Lower leg skin (tissue), 4 donors: ENCODE data around the gene CCDC187. TPM values are rescaled to one million over a fixed set of nuclear protein-coding genes. Genes with fewer than 3 reads are reported as not detected.

Source experiments
- DNase-seq, 2 donors: peaks; one replicate each; pipeline ENCODE4 v3.0.0-alpha.2; 2019; ENCODE audit warnings: low spot score in 2 of 2
- H3K4me3 ChIP-seq: fragments of 200-600 bp; sonication (generic); 2 replicates; pipeline ENCODE4 v1.5.1; 2017; ENCODE audit warnings: mild to moderate bottlenecking, low read depth; ENCODE audit not compliant: poor library complexity, severe bottlenecking
- POLR2A ChIP-seq, 2 donors: fragments of 450-650 bp; IDR thresholded peaks; one replicate each; pipeline ENCODE4 v1.6.1; 2016 to 2017; ENCODE audit warnings: antibody characterized with exemption in 2 of 2, mild to moderate bottlenecking in 1 of 2, moderate library complexity in 1 of 2
- WGBS, 2 donors: methylation state at CpG; one replicate each; pipeline ENCODE4 v1.1.5; 2018; 5-methylcytosine and 5-hydroxymethylcytosine counted together
- intact Hi-C: fragments of 100-400 bp; cut with DNase I; formaldehyde crosslinking; loops from one replicate; pipeline ENCODE4 v1.15.0; 2023; ENCODE audit warnings: low total_unique reads
- total RNA-seq, 4 donors: library from RNA; depleted of rRNA; stranded (reverse); fragments of >200 nt; gene quantifications; one replicate each; pipeline ENCODE4 v1.1.0, GENCODE V29; 2016
- TF ChIP-seq, protein P1 (sequence below), 3 donors: fragments of 450-650 bp; IDR thresholded peaks; one replicate each; pipeline ENCODE4 v1.5.1; 2016; ENCODE audit warnings: antibody characterized with exemption in 3 of 3, mild to moderate bottlenecking in 3 of 3, moderate library complexity in 2 of 3

Gene CCDC187
- total RNA-seq, 4 donors from 2014 or later = 1.1 TPM; not detected in 3

DNA sequence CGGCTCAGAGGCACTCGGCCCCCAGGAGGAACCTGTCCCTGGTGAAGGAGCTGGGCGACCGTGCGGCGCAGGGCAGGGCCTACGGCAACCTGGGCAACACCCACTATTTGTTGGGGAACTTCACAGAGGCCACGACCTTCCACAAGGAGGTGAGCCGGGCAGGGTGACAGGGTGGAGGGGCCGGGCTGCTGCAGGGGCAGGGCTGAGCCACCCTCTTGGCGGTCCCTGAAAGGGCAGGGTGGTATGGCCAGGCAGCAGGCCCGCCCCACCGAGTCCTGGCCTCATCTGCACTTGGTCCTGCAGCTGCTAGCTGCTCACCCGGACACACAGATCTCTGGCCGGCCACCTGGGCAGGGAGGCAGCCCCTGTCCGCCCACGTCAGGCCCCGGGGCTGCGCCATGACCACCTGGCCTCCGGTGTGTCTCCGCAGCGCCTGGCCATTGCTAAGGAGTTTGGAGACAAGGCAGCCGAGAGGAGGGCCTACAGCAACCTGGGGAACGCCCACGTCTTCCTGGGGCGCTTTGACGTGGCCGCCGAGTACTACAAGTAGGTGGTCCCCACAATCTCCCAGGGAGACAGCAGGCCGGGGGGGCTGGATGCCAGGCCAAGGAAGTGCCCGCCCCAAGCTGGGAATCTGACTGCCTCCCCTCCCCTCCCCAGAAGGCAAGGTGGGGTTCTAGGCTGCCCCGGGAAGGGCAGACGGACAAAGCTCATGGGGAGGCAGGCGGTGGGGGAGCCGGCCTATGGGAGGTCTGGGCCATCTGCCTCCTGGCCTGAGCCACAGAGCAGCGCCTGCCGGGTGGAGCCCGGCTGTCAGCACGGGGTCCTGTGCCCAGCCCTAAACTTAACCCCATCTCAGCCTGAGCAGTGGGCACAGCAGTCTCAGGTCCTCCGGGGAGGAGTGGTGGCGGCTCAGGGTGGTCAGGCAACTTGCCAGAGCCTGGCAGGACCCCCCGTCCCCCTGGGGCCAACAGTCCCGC, 33.8 kb upstream of the CCDC187 start:
- no peak for DNase-seq
- intact Hi-C loops = no loop called here
- WGBS, 2 donors = 79 to 91% methylated on average over 34 to 40 of the region's 43 CpGs
- TF ChIP-seq, protein P1, sequence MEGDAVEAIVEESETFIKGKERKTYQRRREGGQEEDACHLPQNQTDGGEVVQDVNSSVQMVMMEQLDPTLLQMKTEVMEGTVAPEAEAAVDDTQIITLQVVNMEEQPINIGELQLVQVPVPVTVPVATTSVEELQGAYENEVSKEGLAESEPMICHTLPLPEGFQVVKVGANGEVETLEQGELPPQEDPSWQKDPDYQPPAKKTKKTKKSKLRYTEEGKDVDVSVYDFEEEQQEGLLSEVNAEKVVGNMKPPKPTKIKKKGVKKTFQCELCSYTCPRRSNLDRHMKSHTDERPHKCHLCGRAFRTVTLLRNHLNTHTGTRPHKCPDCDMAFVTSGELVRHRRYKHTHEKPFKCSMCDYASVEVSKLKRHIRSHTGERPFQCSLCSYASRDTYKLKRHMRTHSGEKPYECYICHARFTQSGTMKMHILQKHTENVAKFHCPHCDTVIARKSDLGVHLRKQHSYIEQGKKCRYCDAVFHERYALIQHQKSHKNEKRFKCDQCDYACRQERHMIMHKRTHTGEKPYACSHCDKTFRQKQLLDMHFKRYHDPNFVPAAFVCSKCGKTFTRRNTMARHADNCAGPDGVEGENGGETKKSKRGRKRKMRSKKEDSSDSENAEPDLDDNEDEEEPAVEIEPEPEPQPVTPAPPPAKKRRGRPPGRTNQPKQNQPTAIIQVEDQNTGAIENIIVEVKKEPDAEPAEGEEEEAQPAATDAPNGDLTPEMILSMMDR (IDR thresholded peaks at IDR 0.05) = no peak
- no peak for TF ChIP-seq POLR2A (IDR thresholded peaks at IDR 0.05)
- no peak overlapping the region for H3K4me3 ChIP-seq

DNA sequence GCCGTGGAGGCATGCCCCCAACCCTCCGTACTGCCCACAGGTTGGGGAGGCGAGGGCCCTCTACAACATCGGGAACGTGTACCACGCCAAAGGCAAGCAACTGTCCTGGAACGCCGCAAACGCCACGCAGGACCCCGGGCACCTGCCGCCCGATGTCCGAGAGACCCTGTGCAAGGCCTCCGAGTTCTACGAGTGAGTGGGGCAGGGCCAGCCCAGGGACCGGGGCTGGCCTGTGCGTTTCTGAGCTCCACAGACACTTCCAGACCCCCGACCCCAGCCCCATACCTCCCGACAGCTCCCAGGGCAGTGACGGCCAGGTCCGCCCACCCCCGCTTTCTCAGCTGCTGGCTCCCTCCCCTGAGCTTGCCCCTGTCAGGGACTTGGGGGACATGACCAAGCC, 33.0 kb upstream of the CCDC187 start:
- no peak for DNase-seq
- WGBS, 2 donors = 94 to 95% methylated on average over 20 to 23 of the region's 23 CpGs
- intact Hi-C loops = no loop called here

DNA sequence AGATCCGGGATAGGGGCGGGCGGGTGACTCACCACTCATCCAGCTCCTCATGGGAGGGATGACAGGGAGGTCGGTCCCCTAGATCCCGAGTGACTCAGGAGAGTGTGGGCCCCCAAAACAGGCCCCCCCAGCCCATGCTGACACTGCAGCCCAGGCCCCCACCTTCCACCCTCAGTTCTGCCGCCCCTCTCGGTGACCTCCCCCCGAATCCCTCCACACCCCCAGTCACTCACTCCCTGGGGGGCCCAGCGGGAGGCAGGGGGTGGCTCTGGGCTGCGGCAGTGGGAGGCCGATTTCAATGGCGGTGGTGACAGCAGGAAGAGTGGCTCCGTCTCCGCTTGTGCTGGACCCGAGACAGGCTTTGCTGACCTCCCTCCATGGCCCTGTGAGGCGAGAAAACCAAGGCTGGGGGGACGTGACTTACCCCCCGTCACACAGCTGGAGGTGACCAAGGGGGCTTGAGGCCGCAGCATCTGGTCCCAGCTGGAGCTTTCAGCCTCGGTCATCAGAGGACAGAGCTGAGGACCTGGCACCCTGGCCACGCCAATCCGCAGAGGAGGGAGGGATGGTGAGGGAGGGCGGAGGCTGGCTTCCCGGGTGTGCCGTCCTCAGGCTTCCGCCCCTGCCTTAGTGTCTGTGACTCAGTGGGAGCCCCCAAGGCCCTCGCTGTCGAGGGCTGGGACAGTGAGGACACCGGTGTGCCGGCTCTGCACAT, 32.4 kb upstream of the CCDC187 start:
- intact Hi-C loops = no loop called here
- 83 to 85% methylated on average over 17 to 30 of the region's 30 CpGs for WGBS, 2 donors
- TF ChIP-seq POLR2A (IDR thresholded peaks at IDR 0.05) = no peak
- TF ChIP-seq, protein P1 (IDR thresholded peaks at IDR 0.05) = no peak
- DNase-seq = no peak
- H3K4me3 ChIP-seq = no peak overlapping the region

More for the DNA sequence above, 33.0 kb upstream of the CCDC187 start:
- TF ChIP-seq, protein P1 (IDR thresholded peaks at IDR 0.05) = no peak
- no peak overlapping the region for H3K4me3 ChIP-seq

DNA sequence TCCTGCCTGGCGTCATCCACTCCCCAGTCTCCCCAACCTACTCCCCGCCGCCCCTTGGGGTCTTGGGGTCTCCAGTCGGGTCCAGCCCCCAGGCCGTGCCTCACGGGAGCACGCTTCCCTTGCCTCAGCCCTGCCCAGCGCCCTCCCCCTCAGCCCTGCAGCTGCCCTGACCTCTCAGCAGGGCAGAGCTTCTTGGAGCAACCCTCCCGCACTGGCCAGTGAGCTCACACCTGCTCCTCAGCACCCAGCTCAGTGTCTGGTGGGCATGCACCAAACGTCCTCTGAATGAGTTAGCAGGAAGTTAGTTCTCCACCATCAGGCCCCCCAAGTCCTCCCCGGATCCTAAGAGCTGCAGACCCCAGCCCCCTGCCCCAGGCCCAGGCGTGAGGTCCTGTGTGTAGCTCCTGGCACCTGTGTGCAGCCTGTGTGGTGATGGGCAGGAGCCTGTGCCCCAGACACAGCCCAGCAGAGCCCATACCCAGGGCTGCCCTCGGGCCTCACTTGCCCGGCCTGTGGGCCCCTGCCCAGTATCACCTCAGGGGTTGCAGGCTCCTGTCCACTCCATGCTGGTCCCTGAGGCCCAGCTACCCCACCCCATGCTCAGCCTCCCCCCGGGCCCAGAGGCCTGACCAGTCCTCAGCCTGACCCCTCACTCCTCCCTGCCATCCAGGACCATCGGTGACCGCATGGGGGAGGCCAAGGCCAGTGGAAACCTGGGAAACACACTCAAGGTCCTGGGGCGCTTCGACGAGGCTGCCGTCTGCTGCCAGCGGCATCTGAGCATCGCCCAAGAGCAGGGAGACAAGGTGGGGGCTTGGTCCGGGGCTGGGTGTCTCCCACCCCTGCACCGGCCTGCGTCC, 31.6 kb upstream of the CCDC187 start:
- WGBS, 2 donors = 91 to 92% methylated on average over 23 of the region's 26 CpGs
- intact Hi-C loops = no loop called here

DNA sequence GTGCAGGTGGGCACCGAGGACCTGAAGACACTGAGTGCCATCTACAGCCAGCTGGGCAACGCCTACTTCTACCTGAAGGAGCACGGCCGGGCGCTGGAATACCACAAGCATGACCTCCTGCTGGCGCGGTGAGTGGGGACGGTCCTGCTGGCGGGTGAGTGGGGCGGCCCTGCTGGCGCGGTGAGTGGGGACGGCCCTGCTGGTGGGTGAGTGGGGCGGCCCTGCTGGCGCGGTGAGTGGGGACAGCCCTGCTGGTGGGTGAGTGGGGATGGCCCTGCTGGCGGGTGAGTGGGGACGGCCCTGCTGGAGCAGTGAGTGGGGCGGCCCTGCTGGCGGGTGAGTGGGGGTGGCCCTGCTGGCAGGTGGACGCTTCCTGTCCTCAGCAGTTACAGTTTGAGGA, 30.6 kb upstream of the CCDC187 start:
- no peak overlapping the region for H3K4me3 ChIP-seq
- no peak for DNase-seq
- 91 to 93% methylated on average over 21 of the region's 21 CpGs for WGBS, 2 donors
- TF ChIP-seq, protein P1 (IDR thresholded peaks at IDR 0.05) = no peak
- TF ChIP-seq POLR2A (IDR thresholded peaks at IDR 0.05) = no peak
- intact Hi-C loops = no loop called here

More for the DNA sequence above, 31.6 kb upstream of the CCDC187 start:
- H3K4me3 ChIP-seq = no peak overlapping the region
- TF ChIP-seq POLR2A (IDR thresholded peaks at IDR 0.05) = no peak
- TF ChIP-seq, protein P1 (IDR thresholded peaks at IDR 0.05) = no peak
- DNase-seq = no peak
